NCI-H774 (cell line): ENCODE measurements around the gene SLC47A2.
"Not testable (repeated sequence)": the region's sequence is repeated elsewhere in the genome, so short reads cannot be mapped to it uniquely, and the experiment has no call there.

Experiments
- DNase-seq: peaks from one replicate; lab custom pipeline; 2025; lab: John Stamatoyannopoulos, UW

Gene SLC47A2

DNA sequence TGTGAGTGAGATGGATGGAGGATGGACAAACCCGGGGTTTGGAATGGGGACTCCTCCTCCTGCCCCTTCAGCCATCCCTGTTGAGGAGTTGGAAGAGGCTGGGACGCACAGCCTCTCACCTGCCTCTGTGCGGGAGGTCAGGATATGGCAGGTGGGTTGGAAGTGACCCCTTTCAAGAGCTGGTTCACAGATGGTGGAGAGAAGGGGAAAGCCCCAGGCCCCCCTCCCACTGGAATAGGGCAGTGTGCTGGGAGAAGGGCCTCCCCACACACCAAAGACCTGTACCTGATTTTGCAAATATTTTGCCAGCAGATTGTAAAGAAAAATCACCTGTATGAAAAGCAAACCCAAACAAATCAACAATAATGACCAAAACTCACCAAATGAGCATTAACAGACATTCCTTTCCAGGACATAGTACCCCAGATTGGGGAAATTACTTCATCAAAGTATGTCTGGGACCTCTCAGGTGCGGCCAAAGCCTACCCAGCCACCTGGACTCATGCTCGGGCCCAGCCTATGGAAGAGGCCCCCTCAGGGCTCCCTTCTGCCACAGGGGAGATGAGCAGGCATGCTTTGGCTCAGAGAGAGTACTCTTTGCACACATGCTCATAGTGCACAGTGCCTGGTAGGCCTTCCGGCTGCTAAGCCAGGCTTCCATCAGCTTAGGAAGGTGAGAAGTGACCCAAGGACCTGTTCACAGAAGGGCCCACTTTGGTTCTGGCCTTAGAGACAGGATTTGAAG is 7.8 kb downstream of the SLC47A2 start:
- no peak for DNase-seq

- DNase-seq: no peak
These were observed 8.6 kb downstream of the SLC47A2 start for GRCh38 chr17:19707728-19708221.

GRCh38 chr17:19706791-19707727 is 9.3 kb downstream of the SLC47A2 start:
- DNase-seq: no peak

- no peak for DNase-seq
These were observed 10.3 kb downstream of the SLC47A2 start for GRCh38 chr17:19705771-19706770.

- no peak for DNase-seq
These were observed 11.2 kb downstream of the SLC47A2 start for GRCh38 chr17:19705201-19705600.

GRCh38 chr17:19703828-19704613 is 12.4 kb downstream of the SLC47A2 start:
- no peak for DNase-seq

- DNase-seq: no peak
These were observed 13.1 kb downstream of the SLC47A2 start for GRCh38 chr17:19703106-19703827.

GRCh38 chr17:19702217-19702641 is 14.2 kb downstream of the SLC47A2 start:
- DNase-seq: no peak

DNA sequence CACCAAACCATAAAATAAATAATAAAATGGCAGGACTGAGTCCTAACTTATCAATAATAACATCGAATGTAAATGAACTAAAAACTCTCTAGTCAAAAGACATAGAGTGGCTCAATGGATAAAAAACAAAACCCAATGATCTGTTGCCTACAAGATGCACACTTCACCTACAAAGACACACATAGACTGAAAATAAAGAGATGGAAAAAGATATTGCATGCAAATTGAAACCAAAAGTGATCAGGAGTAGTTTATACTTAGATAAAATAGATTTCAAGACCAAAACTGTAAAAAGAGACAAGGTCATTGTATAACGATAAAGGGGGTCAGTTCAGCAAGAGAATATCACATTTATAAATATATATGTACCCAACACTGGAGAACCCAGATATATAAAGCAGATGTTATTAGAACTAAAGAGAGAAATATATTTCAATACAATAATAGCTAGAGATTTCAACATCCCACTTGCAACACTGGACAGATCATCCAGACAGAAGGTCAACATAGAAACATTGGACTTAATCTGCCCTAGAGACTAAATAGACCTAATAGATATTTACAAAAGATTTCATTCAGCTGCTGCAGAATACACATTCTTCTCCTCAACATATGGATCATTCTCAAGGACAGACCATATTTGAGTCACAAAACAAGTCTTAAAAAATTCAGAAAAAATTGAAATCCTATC is 29.8 kb downstream of the SLC47A2 start:
- no peak for DNase-seq

- DNase-seq: not testable (repeated sequence)
These were observed 31.3 kb downstream of the SLC47A2 start for GRCh38 chr17:19684909-19685580.

GRCh38 chr17:19683117-19683516 is 33.3 kb downstream of the SLC47A2 start:
- DNase-seq: no peak

- no peak for DNase-seq
These were observed 37.6 kb downstream of the SLC47A2 start for GRCh38 chr17:19678581-19679453.

GRCh38 chr17:19677736-19678379 is 38.5 kb downstream of the SLC47A2 start:
- no peak for DNase-seq

GRCh38 chr17:19676896-19677295 is 39.5 kb downstream of the SLC47A2 start:
- no peak for DNase-seq

DNA sequence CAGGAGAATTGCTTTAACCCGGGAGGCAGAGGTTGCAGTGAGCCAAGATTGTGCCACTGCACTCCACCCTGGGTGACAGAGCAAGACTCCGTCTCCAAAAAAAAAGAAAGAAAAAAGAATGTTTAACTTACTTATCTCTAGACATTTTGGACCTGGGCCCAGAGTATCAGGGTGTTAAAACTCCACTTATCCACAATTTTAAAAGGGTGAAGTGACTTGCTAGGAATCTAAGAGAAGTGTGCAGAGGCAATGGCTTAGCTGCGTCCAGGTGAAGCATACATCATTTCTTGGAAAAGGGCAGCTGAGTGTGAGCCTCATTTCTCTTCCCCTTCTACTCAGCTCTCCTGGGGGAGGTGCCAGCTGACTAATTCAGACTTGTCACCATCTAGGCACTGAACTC is 42.8 kb downstream of the SLC47A2 start:
- DNase-seq: no peak

GRCh38 chr17:19672009-19672750 is 44.2 kb downstream of the SLC47A2 start:
- no peak for DNase-seq

DNA sequence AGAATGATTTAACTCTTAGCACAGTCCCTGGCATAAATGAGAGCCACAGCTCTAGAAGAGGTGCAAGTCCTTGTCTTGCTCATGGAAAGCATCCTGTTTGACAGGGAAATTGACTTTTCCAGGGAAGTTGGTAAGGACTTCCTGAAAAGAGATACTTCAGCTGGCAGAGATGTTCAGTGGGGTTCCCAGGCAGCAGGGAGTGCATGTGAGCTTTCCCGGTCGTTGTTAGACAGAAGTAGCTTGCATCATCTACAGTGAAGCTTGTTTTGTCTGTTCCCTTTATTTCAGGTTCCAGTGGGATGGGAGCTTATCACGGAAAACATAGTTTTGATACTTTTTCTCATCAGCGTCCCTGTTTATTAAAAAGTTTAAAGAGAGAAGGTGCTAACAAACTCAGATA is 45.0 kb downstream of the SLC47A2 start:
- no peak for DNase-seq
